Astrocyte (in vitro differentiated cells and primary cell): ENCODE results near the gene ACACA.

Experiments
- CTCF ChIP-seq: IDR thresholded peaks from 2 replicates; pipeline ENCODE4 v1.5.1; 2011; ENCODE audit warnings: low read depth, mild to moderate bottlenecking, inconsistent platforms, low read length, moderate library complexity; ENCODE audit not compliant: insufficient read depth
- EZH2 ChIP-seq: IDR thresholded peaks from 2 replicates; pipeline ENCODE4 v1.6.1; 2012; ENCODE audit warnings: mild to moderate bottlenecking, low read length, inconsistent platforms; ENCODE audit not compliant: insufficient read depth

GRCh38 chr17:37315601-37316000 lies 91.0 kb downstream of the ACACA start:
- TF ChIP-seq CTCF (no peak), EZH2 (no peak)
